HEK293 (cell line): Measurements from ENCODE around the gene METTL25B.
A peak's percentile ranks its signal among the peaks of the same experiment; 100 is the strongest.

ENCODE experiments used
- CTCF ChIA-PET: fragments of 350-600 bp; formaldehyde crosslinking; extraction: SDS; loops from one replicate; lab custom pipeline; 2021; ENCODE audit warnings: antibody characterized with exemption; lab: Yijun Ruan, JAX
- POLR2A ChIA-PET: fragments of 300-600 bp; formaldehyde crosslinking; extraction: SDS; loops from one replicate; lab custom pipeline; 2020; ENCODE audit warnings: antibody characterized with exemption, inconsistent platforms; lab: Yijun Ruan, JAX
- H3K27ac ChIP-seq: fragments of 200-500 bp; sonication (Bioruptor generic); 2 replicates; pipeline ENCODE4 v1.5.1; 2014; ENCODE audit warnings: low read depth, low read length, control low read depth, inconsistent platforms; ENCODE audit errors: extremely low read depth
- H3K36me3 ChIP-seq, 2 experiments: fragments of 200-500 bp in 1 of 2; sonication (Bioruptor generic) in 1 of 2; 1 replicate in 1 of 2; 2 replicates in 1 of 2; pipeline ENCODE4 v1.5.1; 2014 to 2017; ENCODE audit warnings: inconsistent platforms in 2 of 2, low read length in 2 of 2; ENCODE audit not compliant: control insufficient read depth in 2 of 2, insufficient read depth in 1 of 2
- H3K4me1 ChIP-seq: fragments of 200-500 bp; sonication (Bioruptor generic); 2 replicates; pipeline ENCODE4 v1.5.1; 2014; ENCODE audit warnings: mild to moderate bottlenecking, low read length, inconsistent platforms; ENCODE audit not compliant: control insufficient read depth, insufficient read depth
- H3K4me3 ChIP-seq: 2 replicates; pipeline ENCODE4 v1.5.1; 2011; ENCODE audit warnings: low read depth, mild to moderate bottlenecking, control low read depth, low read length, moderate library complexity
- H3K9me3 ChIP-seq: fragments of 200-500 bp; sonication (Bioruptor generic); 2 replicates; pipeline ENCODE4 v1.5.1; 2014; ENCODE audit warnings: low read depth, low read length, inconsistent platforms; ENCODE audit not compliant: control insufficient read depth, insufficient read depth
- EGR2 ChIP-seq: fragments of 450-650 bp; formaldehyde crosslinking; IDR thresholded peaks from 2 replicates; pipeline ENCODE4 v1.5.1; 2016; ENCODE audit warnings: low read depth, missing biosample characterization, missing genetic modification characterization
- GFI1B ChIP-seq: fragments of 450-650 bp; formaldehyde crosslinking; IDR thresholded peaks from 2 replicates; pipeline ENCODE4 v1.5.1; 2016; ENCODE audit warnings: missing biosample characterization, missing genetic modification characterization
- GLIS2 ChIP-seq: fragments of 450-650 bp; formaldehyde crosslinking; IDR thresholded peaks from 2 replicates; pipeline ENCODE4 v1.5.1; 2016; ENCODE audit warnings: missing biosample characterization, missing genetic modification characterization
- HOXD13 ChIP-seq: sonication (generic); formaldehyde crosslinking; IDR thresholded peaks from 2 replicates; pipeline ENCODE4 v1.8.0; 2022; ENCODE audit warnings: missing genetic modification reagents, borderline replicate concordance
- KLF1 ChIP-seq: fragments of 450-650 bp; formaldehyde crosslinking; IDR thresholded peaks from 2 replicates; pipeline ENCODE4 v1.5.1; 2016; ENCODE audit warnings: missing biosample characterization, missing genetic modification characterization
- KLF16 ChIP-seq: fragments of 450-650 bp; formaldehyde crosslinking; IDR thresholded peaks from 2 replicates; pipeline ENCODE4 v1.5.1; 2017; ENCODE audit warnings: missing biosample characterization, missing genetic modification characterization
- SP2 ChIP-seq: fragments of 450-650 bp; formaldehyde crosslinking; IDR thresholded peaks from 2 replicates; pipeline ENCODE4 v1.5.1; 2016; ENCODE audit warnings: missing biosample characterization, missing genetic modification characterization
- ZBTB8A ChIP-seq: fragments of 450-650 bp; formaldehyde crosslinking; IDR thresholded peaks from 2 replicates; pipeline ENCODE4 v1.5.1; 2016; ENCODE audit warnings: missing biosample characterization, missing genetic modification characterization
- ZEB2 ChIP-seq: fragments of 450-650 bp; formaldehyde crosslinking; IDR thresholded peaks from 2 replicates; pipeline ENCODE4 v1.5.1; 2016; ENCODE audit warnings: missing biosample characterization, missing genetic modification characterization
- ZNF18 ChIP-seq: fragments of 450-650 bp; formaldehyde crosslinking; IDR thresholded peaks from 2 replicates; pipeline ENCODE4 v1.5.1; 2016; ENCODE audit warnings: missing biosample characterization, missing genetic modification characterization
- ZNF24 ChIP-seq: fragments of 450-650 bp; formaldehyde crosslinking; IDR thresholded peaks from 2 replicates; pipeline ENCODE4 v1.5.1; 2016; ENCODE audit warnings: missing biosample characterization, missing genetic modification characterization
- ZNF391 ChIP-seq: fragments of 450-650 bp; formaldehyde crosslinking; IDR thresholded peaks from 2 replicates; pipeline ENCODE4 v1.5.1; 2016; ENCODE audit warnings: low read depth, missing biosample characterization, missing genetic modification characterization, borderline replicate concordance
- ZNF501 ChIP-seq: fragments of 450-650 bp; formaldehyde crosslinking; IDR thresholded peaks from 2 replicates; pipeline ENCODE4 v1.5.1; 2016; ENCODE audit warnings: missing biosample characterization, missing genetic modification characterization
- ZNF513 ChIP-seq: fragments of 450-650 bp; IDR thresholded peaks from 2 replicates; pipeline ENCODE4 v1.5.1; 2018; ENCODE audit warnings: missing biosample characterization, missing genetic modification characterization
- ZNF571 ChIP-seq: fragments of 450-650 bp; formaldehyde crosslinking; IDR thresholded peaks from 2 replicates; pipeline ENCODE4 v1.5.0; 2017; ENCODE audit warnings: missing biosample characterization, missing genetic modification characterization
- ZNF623 ChIP-seq: fragments of 450-650 bp; formaldehyde crosslinking; IDR thresholded peaks from 2 replicates; pipeline ENCODE4 v1.5.1; 2016; ENCODE audit warnings: missing biosample characterization, missing genetic modification characterization
- ZNF629 ChIP-seq: fragments of 450-650 bp; formaldehyde crosslinking; IDR thresholded peaks from 2 replicates; pipeline ENCODE4 v1.5.1; 2017; ENCODE audit warnings: missing biosample characterization, missing genetic modification characterization
- ZNF704 ChIP-seq: fragments of 450-650 bp; formaldehyde crosslinking; IDR thresholded peaks from 2 replicates; pipeline ENCODE4 v1.5.1; 2016; ENCODE audit warnings: missing biosample characterization, missing genetic modification characterization
- ZNF76 ChIP-seq: fragments of 450-650 bp; formaldehyde crosslinking; IDR thresholded peaks from 2 replicates; pipeline ENCODE4; 2016; ENCODE audit warnings: low read depth, missing biosample characterization, missing genetic modification characterization, borderline replicate concordance
- TF ChIP-seq, protein P1 (sequence below): fragments of 450-650 bp; formaldehyde crosslinking; IDR thresholded peaks from 2 replicates; pipeline ENCODE4 v1.5.1; 2016; ENCODE audit warnings: missing biosample characterization, missing genetic modification characterization
- TF ChIP-seq, protein P2 (sequence below): fragments of 450-650 bp; formaldehyde crosslinking; IDR thresholded peaks from 2 replicates; pipeline ENCODE4 v1.5.1; 2016; ENCODE audit warnings: missing biosample characterization, missing genetic modification characterization
- TF ChIP-seq, protein P3 (sequence below): fragments of 450-650 bp; formaldehyde crosslinking; IDR thresholded peaks from 2 replicates; pipeline ENCODE4 v1.5.1; 2016; ENCODE audit warnings: missing biosample characterization, missing genetic modification characterization

METTL25B gene

GRCh38 chr1:156725683-156726280 lies 2.5 kb upstream of the METTL25B start (continued):
- TF ChIP-seq, protein P1, sequence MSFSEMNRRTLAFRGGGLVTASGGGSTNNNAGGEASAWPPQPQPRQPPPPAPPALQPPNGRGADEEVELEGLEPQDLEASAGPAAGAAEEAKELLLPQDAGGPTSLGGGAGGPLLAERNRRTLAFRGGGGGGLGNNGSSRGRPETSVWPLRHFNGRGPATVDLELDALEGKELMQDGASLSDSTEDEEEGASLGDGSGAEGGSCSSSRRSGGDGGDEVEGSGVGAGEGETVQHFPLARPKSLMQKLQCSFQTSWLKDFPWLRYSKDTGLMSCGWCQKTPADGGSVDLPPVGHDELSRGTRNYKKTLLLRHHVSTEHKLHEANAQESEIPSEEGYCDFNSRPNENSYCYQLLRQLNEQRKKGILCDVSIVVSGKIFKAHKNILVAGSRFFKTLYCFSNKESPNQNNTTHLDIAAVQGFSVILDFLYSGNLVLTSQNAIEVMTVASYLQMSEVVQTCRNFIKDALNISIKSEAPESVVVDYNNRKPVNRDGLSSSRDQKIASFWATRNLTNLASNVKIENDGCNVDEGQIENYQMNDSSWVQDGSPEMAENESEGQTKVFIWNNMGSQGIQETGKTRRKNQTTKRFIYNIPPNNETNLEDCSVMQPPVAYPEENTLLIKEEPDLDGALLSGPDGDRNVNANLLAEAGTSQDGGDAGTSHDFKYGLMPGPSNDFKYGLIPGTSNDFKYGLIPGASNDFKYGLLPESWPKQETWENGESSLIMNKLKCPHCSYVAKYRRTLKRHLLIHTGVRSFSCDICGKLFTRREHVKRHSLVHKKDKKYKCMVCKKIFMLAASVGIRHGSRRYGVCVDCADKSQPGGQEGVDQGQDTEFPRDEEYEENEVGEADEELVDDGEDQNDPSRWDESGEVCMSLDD (tag by site-specific recombination): 0 out of 2 replicates have a peak, but pooled peaks have one; percentile 14
- TF ChIP-seq ZNF623 (tag by site-specific recombination): no peak

DNA sequence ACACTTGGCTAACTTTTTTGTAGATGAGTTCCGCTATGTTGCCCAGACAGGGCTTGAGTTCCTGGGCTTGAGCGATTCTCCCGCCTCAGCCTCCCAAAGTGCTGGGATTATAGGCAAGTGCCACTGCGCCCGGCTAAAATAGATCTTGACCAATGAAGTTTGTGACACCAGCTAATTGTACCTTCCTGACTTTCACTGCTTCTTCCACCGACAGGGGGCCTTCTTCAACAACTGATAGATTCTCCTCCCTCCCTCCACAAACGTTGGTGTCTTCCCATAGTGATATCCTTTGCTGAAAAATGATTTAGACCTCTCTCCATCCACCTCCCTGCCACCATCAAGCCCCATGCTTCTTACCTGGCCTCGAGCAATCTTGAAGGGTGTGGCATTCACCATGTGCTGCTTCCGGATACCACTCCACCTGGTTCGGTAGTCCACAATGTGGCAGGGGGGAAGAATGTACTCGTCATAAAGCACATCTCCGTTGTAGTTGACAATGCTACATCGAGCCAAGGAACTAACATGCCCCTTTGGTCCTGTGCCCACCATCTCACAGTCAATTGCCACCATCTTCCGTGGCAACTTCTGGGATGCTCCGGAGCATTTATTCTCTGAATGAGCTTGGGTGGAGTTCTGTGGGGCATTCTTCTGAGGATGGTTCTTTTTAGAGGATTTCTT lies 1.6 kb upstream of the METTL25B start:
- Histone ChIP-seq H3K4me1 (peaks cover 7% of the 10 kb centered on the region), H3K4me3 (peak overlapping the region; percentile 10), H3K36me3 (peaks cover 4 to 55% of the 10 kb centered on the region in 2 experiments; a peak in 2 of 3 replicates), H3K27ac (no peak overlapping the region), H3K9me3 (no peaks in the 10 kb centered on the region)
- ChIA-PET POLR2A (interaction anchor here (1.1 to 4.8 kb wide), 10 partner anchors 15 to 168 kb away, joined by 3 to 84 read pairs (median 11); partner anchors contain the start of genes HDGF, MRPL24, NTRK1 and PRCC), CTCF (interaction anchor here (0.6 to 10.1 kb wide), 63 partner anchors 9 to 429 kb away, joined by 3 to 526 read pairs (median 6); partner anchors contain the start of genes CRABP2, HAPLN2, HDGF and INSRR)
- TF ChIP-seq ZNF571 (tag by site-specific recombination) (no peak), ZNF24 (tag by site-specific recombination) (0 out of 2 replicates have a peak, but pooled peaks have one; percentile 42), ZNF391 (tag by site-specific recombination) (peak; percentile 64; the same call in 1 of the 2 replicates), ZNF18 (tag by site-specific recombination) (no peak), EGR2 (no peak), ZNF704 (tag by site-specific recombination) (no peak), ZNF76 (tag by site-specific recombination) (0 out of 2 replicates have a peak, but pooled peaks have one; percentile 18), HOXD13 (no peak), KLF16 (tag by site-specific recombination) (peak; percentile 72; the same call in 1 of the 2 replicates), SP2 (peak; percentile 48), KLF1 (tag by site-specific recombination) (peak; percentile 22; the same call in 1 of the 2 replicates), ZNF513 (tag by site-specific recombination) (no peak), ZEB2 (tag by site-specific recombination) (peak; percentile 62; the same call in 1 of the 2 replicates), GLIS2 (tag by site-specific recombination) (0 out of 2 replicates have a peak, but pooled peaks have one; percentile 10), ZNF629 (tag by site-specific recombination) (peak; percentile 61; the same call in 1 of the 2 replicates), ZNF501 (tag by site-specific recombination) (0 out of 2 replicates have a peak, but pooled peaks have one; percentile 36), ZBTB8A (tag by site-specific recombination) (0 out of 2 replicates have a peak, but pooled peaks have one; percentile 15), GFI1B (tag by site-specific recombination) (no peak)
- TF ChIP-seq, protein P2, sequence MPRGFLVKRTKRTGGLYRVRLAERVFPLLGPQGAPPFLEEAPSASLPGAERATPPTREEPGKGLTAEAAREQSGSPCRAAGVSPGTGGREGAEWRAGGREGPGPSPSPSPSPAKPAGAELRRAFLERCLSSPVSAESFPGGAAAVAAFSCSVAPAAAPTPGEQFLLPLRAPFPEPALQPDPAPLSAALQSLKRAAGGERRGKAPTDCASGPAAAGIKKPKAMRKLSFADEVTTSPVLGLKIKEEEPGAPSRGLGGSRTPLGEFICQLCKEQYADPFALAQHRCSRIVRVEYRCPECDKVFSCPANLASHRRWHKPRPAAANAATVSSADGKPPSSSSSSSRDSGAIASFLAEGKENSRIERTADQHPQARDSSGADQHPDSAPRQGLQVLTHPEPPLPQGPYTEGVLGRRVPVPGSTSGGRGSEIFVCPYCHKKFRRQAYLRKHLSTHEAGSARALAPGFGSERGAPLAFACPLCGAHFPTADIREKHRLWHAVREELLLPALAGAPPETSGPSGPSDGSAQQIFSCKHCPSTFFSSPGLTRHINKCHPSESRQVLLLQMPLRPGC: peak; percentile 31
- TF ChIP-seq, protein P3, sequence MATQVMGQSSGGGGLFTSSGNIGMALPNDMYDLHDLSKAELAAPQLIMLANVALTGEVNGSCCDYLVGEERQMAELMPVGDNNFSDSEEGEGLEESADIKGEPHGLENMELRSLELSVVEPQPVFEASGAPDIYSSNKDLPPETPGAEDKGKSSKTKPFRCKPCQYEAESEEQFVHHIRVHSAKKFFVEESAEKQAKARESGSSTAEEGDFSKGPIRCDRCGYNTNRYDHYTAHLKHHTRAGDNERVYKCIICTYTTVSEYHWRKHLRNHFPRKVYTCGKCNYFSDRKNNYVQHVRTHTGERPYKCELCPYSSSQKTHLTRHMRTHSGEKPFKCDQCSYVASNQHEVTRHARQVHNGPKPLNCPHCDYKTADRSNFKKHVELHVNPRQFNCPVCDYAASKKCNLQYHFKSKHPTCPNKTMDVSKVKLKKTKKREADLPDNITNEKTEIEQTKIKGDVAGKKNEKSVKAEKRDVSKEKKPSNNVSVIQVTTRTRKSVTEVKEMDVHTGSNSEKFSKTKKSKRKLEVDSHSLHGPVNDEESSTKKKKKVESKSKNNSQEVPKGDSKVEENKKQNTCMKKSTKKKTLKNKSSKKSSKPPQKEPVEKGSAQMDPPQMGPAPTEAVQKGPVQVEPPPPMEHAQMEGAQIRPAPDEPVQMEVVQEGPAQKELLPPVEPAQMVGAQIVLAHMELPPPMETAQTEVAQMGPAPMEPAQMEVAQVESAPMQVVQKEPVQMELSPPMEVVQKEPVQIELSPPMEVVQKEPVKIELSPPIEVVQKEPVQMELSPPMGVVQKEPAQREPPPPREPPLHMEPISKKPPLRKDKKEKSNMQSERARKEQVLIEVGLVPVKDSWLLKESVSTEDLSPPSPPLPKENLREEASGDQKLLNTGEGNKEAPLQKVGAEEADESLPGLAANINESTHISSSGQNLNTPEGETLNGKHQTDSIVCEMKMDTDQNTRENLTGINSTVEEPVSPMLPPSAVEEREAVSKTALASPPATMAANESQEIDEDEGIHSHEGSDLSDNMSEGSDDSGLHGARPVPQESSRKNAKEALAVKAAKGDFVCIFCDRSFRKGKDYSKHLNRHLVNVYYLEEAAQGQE (tag by site-specific recombination): no peak
